GM19395 (cell line): Measurements from ENCODE around the gene MRPL12.
A peak's percentile ranks its signal among the peaks of the same experiment; 100 is the strongest.
"Not testable (repeated sequence)": the region's sequence is repeated elsewhere in the genome, so short reads cannot be mapped to it uniquely, and the experiment has no call there.

Source experiments
- ATAC-seq: cut with Tn5 transposase; IDR thresholded peaks from one replicate; pipeline ENCODE4 v1.9.1; 2021; ENCODE audit warnings: mild to moderate bottlenecking, moderate library complexity; ENCODE audit not compliant: unreplicated experiment

Gene MRPL12

DNA sequence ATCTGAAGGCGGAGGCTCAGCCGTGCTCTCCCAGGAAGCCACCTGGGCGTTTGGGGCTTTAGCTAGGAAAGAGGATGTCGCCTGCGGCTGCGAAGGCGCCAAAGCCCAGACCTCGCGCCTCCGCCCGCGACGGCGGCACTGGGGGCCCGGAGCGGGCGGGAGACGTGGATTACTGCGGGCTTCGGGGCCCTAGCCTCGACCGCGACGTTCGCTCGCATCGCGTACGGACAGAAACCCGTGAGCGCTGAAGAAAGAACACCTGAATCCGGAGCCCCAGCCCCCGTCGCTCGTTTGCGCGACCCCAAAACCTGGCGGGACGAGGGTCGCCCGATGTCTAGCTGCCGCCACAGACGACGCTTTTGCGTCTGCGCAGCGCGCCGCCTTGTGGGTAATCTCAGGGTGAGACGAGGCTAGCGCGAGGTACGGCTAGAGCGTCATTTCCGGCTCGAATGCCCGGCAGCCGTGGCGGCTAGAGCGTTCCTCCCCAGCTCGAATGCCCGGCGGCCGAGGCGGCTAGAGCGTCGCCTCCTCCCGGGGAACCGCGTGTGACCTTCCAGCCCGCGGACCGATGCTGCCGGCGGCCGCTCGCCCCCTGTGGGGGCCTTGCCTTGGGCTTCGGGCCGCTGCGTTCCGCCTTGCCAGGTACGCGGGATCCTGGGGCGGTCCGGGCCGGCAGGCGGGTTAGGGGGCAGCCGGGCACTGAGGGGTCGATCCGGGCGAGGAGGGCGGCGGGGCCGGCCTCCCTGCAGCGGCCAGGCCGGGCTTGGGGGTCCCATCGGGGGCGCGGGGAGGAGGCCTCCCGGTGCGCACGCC is at the start of gene MRPL12:
MRPL12 (plus strand) TSS at position 434 of the 813 bp plus-strand sequence; CDS start at position 569, 135 bp downstream.
- peak; percentile 80 for ATAC-seq

DNA sequence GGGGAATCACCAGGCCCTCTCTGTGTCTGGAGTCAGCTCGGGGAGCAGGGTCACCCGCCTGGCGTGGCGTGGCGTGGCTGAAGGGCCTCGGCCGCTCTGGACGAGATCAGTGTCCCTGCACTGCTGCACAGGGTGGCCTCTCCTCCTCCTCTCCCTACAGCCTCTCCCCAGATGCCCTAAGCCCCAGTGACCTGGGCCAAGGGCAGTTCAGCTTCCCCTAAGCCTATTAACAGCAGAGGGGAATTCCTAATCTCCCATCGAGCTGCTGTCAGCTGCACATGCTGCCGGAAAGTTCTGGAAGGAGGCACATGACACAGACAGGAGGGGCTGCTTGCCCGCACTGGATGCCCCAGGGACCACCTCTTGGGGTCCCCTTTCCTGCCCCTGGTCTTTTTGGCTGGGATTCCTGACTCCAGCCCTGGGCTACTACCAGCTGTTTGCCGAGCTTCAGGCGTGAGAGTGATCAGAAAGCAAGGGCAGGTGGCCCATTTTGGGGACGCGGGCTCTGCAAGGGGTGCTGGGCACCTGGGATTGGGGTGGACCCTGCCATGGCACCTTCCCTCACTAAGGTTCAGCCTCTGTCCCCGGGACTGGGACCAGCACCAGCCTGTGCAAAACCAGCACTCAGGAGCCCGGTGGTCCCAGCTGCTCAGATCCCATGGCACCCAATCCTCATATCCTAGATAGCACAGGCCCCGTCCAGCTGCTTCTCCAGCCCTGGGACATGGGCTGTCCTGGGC is 47.6 kb upstream of the MRPL12 start:
- no peak for ATAC-seq

GRCh38 chr17:81656118-81656743 is 46.9 kb upstream of the MRPL12 start, which contains the start of gene PDE6G:
Gene PDE6G (minus strand): TSS chr17:81656542. CDS start chr17:81653305, 3,237 bp downstream.
- ATAC-seq: no peak

- ATAC-seq: no peak
These were observed 46.3 kb upstream of the MRPL12 start for GRCh38 chr17:81656835-81657234.

- ATAC-seq: no peak
These were observed 44.1 kb upstream of the MRPL12 start for GRCh38 chr17:81659038-81659437.

GRCh38 chr17:81660441-81660840 is 42.7 kb upstream of the MRPL12 start:
- no peak for ATAC-seq

- ATAC-seq: no peak
These were observed 41.2 kb upstream of the MRPL12 start for GRCh38 chr17:81662002-81662401.

GRCh38 chr17:81664051-81664470 is 39.1 kb upstream of the MRPL12 start:
- ATAC-seq: no peak

DNA sequence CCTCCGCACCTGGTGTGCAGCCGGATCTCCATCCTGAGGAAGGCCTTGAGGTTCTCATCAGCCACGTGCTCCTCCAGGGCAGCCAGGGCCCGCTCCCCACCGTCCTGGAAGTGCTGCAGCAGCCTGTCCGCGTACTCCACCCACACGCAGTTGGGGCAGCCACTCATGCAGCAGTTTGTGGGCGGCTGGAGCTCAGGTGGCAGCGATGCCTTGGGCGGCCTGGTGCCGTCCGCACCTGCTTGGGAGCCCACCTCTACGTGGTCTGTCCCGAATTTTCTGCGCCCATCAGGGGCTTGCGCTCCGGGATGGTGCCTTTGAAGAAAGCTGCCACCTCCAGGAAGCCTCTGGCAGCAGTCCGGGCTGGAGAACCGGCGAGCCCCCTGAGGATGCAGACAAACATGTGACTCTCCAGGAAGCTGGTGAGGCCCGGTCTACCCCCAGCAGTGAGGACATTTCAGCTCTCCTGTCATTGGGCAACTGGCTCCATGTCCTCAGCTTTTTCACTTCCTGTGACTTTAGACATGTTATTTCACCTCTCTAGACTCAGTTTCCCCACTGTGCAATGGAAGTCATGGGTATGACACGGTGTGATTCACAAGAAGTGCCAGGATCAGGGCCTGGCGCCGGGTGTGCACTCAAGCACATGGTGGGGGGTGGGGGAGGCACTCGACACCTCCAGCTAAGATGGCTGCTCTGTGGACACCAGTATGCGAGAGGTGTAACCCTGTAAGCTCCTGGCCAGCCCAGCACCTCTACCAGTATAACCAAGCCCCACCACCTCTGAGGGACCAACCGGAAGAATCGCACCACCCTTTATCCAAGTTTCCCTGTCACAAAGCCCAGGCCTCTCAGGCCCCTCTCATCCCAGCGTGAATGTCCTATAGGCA is 37.7 kb upstream of the MRPL12 start:
- ATAC-seq: peak; percentile 17

- ATAC-seq: no peak
These were observed 37.1 kb upstream of the MRPL12 start for GRCh38 chr17:81666092-81666341.

- peak; percentile 91 for ATAC-seq
These were observed 36.6 kb upstream of the MRPL12 start, which contains the start of the genes CCDC137 and OXLD1 for GRCh38 chr17:81666342-81667191. Gene CCDC137 (plus strand): TSS chr17:81666737. CDS start chr17:81666767, 30 bp downstream. Gene OXLD1 (minus strand): TSS chr17:81666605. CDS start chr17:81666577, 28 bp downstream.

GRCh38 chr17:81667754-81668153 is 35.4 kb upstream of the MRPL12 start:
- no peak for ATAC-seq

DNA sequence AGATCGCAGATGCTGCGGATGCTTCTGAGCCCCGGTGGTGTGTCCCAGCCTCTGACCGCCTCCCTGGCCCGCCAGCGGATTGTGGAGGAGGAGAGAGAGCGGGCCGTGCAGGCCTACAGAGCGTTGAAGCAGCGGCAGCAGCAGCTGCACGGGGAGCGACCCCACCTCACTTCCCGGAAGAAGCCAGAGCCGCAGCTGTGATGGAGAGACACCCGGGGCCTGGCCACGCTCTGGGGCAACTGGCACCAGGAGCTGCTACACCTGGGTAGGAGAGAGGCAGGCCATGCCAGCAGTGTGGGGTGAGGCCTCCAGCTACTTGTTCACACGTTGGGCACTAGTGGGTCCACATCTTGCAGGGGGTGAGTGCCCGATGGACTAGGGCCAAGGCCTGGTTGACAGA is 30.7 kb upstream of the MRPL12 start:
- no peak for ATAC-seq

DNA sequence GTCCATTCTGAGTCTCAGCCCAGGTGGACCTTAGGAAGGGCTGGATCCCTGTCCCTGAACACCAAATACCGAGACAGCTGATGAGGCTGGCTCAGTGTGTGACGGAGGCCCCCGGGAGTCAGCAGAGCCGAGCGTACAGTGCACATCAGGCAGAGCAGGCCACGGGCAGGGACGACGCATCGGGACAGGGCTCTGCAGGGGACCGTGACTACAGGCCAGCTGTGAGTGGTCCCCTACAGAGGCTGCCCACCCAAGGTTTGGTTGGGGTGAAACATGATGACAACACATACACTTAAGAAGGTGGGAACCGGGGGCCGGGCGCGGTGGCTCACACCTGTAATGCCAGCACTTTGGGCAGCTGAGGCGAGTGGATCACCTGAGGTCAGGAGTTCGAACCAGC is 30.2 kb upstream of the MRPL12 start:
- ATAC-seq: no peak

GRCh38 chr17:81673561-81674258 is 29.5 kb upstream of the MRPL12 start:
- no peak for ATAC-seq

GRCh38 chr17:81675515-81676221 is 27.5 kb upstream of the MRPL12 start:
- ATAC-seq: not testable (repeated sequence)

DNA sequence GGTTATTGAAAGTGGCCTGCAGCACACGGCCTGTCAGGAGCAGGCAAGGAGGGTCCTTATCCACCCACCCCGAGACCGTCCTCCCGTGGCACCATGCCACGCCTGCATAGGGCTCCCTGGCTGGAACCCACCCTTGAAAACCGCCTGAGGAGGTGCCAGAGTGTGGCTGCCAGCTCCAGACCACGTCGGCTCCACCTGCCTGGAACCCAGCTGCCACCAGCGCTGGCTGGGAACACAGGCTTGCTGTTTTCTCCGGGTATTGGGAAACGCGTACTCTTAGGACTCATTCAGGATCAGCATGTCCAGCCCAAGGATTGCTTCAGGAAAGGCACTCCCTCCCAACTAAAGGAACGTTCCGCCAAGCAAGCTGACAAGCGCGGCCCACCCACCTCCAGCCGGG is 26.3 kb upstream of the MRPL12 start:
- no peak for ATAC-seq

- ATAC-seq: no peak
These were observed 23.0 kb upstream of the MRPL12 start for GRCh38 chr17:81680150-81680549.
